ENCODE data around the gene KRTAP10-4. TPM values are rescaled to one million over a fixed set of nuclear protein-coding genes. Genes with fewer than 3 reads are reported as not detected.

The KRTAP10-4 gene
- total and polyA plus RNA-seq, 2 of the 4 experiments (the other 2 are of a cell fraction): not detected

GRCh38 chr21:44616591-44616926 is 43.0 kb downstream of the KRTAP10-4 start:
- Histone ChIP-seq H4K20me1 (ENCODE audit: insufficient read depth, low read length) (no peaks in the 10 kb centered on the region), H2BK5ac (ENCODE audit: low read depth, low read length, poor library complexity, severe bottlenecking) (no peak overlapping the region), H3K4me3 (ENCODE audit: insufficient read depth, low read depth, low read length) (no peak overlapping the region), H4K8ac (ENCODE audit: low read depth in 2 of 2, low read length in 2 of 2) (no peak overlapping the region), H3K36me3 (ENCODE audit: control insufficient read depth, insufficient read depth, low read length) (no peaks in the 10 kb centered on the region), H3K4ac (ENCODE audit: low read depth, low read length) (no peak overlapping the region), H3K4me2 (ENCODE audit: low read depth, low read length) (no peak overlapping the region), H3K14ac (replicated peaks; ENCODE audit: low read depth, low read length) (no peak overlapping the region), H3K56ac (ENCODE audit: extremely low read depth, insufficient read depth, low read length) (no peak overlapping the region), H3K9me1 (ENCODE audit: insufficient read depth, low read length) (no peaks in the 10 kb centered on the region), H3K23ac (ENCODE audit: low read depth, low read length) (no peak overlapping the region), H3K9me3 (ENCODE audit: control insufficient read depth, insufficient read depth, low read length) (peaks cover 12% of the 10 kb centered on the region), H3K18ac (ENCODE audit: low read depth, low read length) (no peak overlapping the region), H2AK5ac (ENCODE audit: low read depth, low read length) (no peak overlapping the region), H3K27ac (ENCODE audit: insufficient read depth, low read length) (no peak overlapping the region), H2BK15ac (ENCODE audit: low read depth, low read length) (no peak overlapping the region), H3K79me1 (ENCODE audit: low read depth in 1 of 2, low read length in 2 of 2) (no peaks in the 10 kb centered on the region), H2AK9ac (replicated peaks; ENCODE audit: low read depth, low read length, poor library complexity) (no peak overlapping the region), H2BK20ac (ENCODE audit: low read depth, low read length) (no peak overlapping the region), H2BK120ac (ENCODE audit: low read depth, low read length) (no peak overlapping the region), H3K27me3 (ENCODE audit: control insufficient read depth, insufficient read depth, low read length) (peaks cover 3% of the 10 kb centered on the region; the same call in 1 of the 2 replicates), H4K5ac (ENCODE audit: low read depth, low read length) (no peak overlapping the region), H3K9ac (ENCODE audit: low read depth, low read length) (no peak overlapping the region), H2AFZ (replicated peaks; ENCODE audit: low read length, poor library complexity) (no peak overlapping the region), H3K4me1 (ENCODE audit: control insufficient read depth, insufficient read depth, low read length) (no peaks in the 10 kb centered on the region), H4K91ac (ENCODE audit: insufficient read depth, low read depth, low read length) (no peak overlapping the region)
- no TSS peak for BruUV-seq (replicated peaks)
- ATAC-seq (ENCODE audit: low read depth): no peak
- dilution Hi-C loops (cut with HindIII; ENCODE audit: low sequenced_read_pairs, unreplicated experiment) (no loop called here), intact Hi-C loops (cut with micrococcal nuclease) (no loop called here), in situ Hi-C loops (cut with MboI; ENCODE audit: low sequenced_read_pairs) (no loop called here)
- no peak for TF ChIP-seq CHD1 (IDR thresholded peaks at IDR 0.05; ENCODE audit: low read depth, low read length)
- ChIA-PET CTCF (no interaction called here), POLR2A (ENCODE audit: unreplicated experiment) (no interaction called here)
- 66% methylated on average over 11 of the region's 16 CpGs; no CpG with 5 or more reads in 1 of the 2 experiments for WGBS, 2 experiments (ENCODE audit: extremely low coverage in 2 of 2, insufficient read length in 1 of 2)
- DNase-seq: no peak

Data from IMR-90 (cell line).